T-cell (primary cell): ENCODE data around the gene USP6NL. TPM values are rescaled to one million over a fixed set of nuclear protein-coding genes. Genes with fewer than 3 reads are reported as not detected.
A peak's percentile ranks its signal among the peaks of the same experiment; 100 is the strongest.

ENCODE experiments used
- ATAC-seq, 4 experiments: fragments of 200-7000 bp in 3 of 4; fragments of 150-1000 bp in 1 of 4; cut with Tn5 transposase; replicated peaks in 1 of 4; 1 replicate in 3 of 4; 2 replicates in 1 of 4; pipeline ENCODE4 v1.10.0; 2021; ENCODE audit warnings: moderate library complexity in 3 of 4, mild to moderate bottlenecking in 2 of 4, moderate number of reproducible peaks in 1 of 4
- CTCF ChIA-PET, 2 donors: fragments of 300-600 bp; sonication (Branson Sonifier 250); formaldehyde crosslinking; loops; one replicate each; lab custom pipeline; 2022; ENCODE audit warnings: antibody characterized with exemption in 2 of 2; lab: Charles Lee
- POLR2A ChIA-PET, 2 donors: fragments of 300-600 bp; sonication (Branson Sonifier 250); formaldehyde crosslinking; loops; one replicate each; lab custom pipeline; 2022; ENCODE audit warnings: antibody characterized with exemption in 2 of 2; lab: Charles Lee
- DNase-seq, 35 experiments: peaks; one replicate each; pipeline versions ENCODE4 v3.0.0 to v3.0.0-alpha.2; 2013 to 2023
- H3K27ac ChIP-seq: one replicate; pipeline ENCODE4 v1.5.1; 2013; ENCODE audit warnings: low read length
- H3K27me3 ChIP-seq, 2 experiments: replicated peaks in 1 of 2; 1 replicate in 1 of 2; 2 replicates in 1 of 2; pipeline versions ENCODE4 v1.6.1 to v1.7.0; 2013; ENCODE audit warnings: low read length in 1 of 2, mixed read lengths in 1 of 2; ENCODE audit not compliant: control insufficient read depth in 2 of 2, insufficient read depth in 2 of 2; ENCODE audit errors: extremely low read depth in 1 of 2
- H3K36me3 ChIP-seq, 2 donors: 1 replicate in 1 of 2; 2 replicates in 1 of 2; pipeline versions ENCODE4 v1.6.1 to v1.7.0; 2013; ENCODE audit warnings: low read length in 1 of 2; ENCODE audit not compliant: control insufficient read depth in 2 of 2, insufficient read depth in 1 of 2; ENCODE audit errors: extremely low read depth in 1 of 2
- H3K4me1 ChIP-seq, 2 experiments: 1 replicate in 1 of 2; 2 replicates in 1 of 2; pipeline versions ENCODE4 v1.6.1 to v1.7.0; 2013; ENCODE audit warnings: low read length in 2 of 2, mixed read lengths in 1 of 2; ENCODE audit not compliant: insufficient read depth in 2 of 2, control insufficient read depth in 1 of 2; ENCODE audit errors: extremely low read depth in 1 of 2
- H3K4me3 ChIP-seq, 2 donors: 1 replicate in 1 of 2; 2 replicates in 1 of 2; pipeline versions ENCODE4 v1.5.1 to v1.7.0; 2013; ENCODE audit warnings: mild to moderate bottlenecking in 2 of 2, low read length in 1 of 2, moderate library complexity in 1 of 2; ENCODE audit not compliant: control insufficient read depth in 1 of 2; ENCODE audit errors: extremely low read depth in 1 of 2
- H3K9me3 ChIP-seq: 2 replicates; pipeline ENCODE4 v1.7.0; 2013
- H3K27ac Mint-ChIP-seq, 2 donors: one replicate each; pipeline ENCODE4 v1.8.0; 2020 to 2021; ENCODE audit warnings: mild to moderate bottlenecking in 2 of 2, mixed read lengths in 2 of 2
- H3K27me3 Mint-ChIP-seq, 2 donors: one replicate each; pipeline ENCODE4 v1.8.0; 2021 to 2022; ENCODE audit warnings: mixed read lengths in 2 of 2
- H3K36me3 Mint-ChIP-seq: one replicate; pipeline ENCODE4 v1.8.0; 2021; ENCODE audit warnings: mixed read lengths
- H3K4me1 Mint-ChIP-seq, 3 donors: one replicate each; pipeline ENCODE4 v1.8.0; 2020 to 2022; ENCODE audit warnings: mixed read lengths in 3 of 3, mild to moderate bottlenecking in 1 of 3
- H3K4me3 Mint-ChIP-seq, 3 donors: one replicate each; pipeline ENCODE4 v1.8.0; 2020 to 2022; ENCODE audit warnings: mild to moderate bottlenecking in 3 of 3, mixed read lengths in 3 of 3, moderate library complexity in 3 of 3
- H3K9me3 Mint-ChIP-seq, 3 donors: one replicate each; pipeline ENCODE4 v1.8.0; 2020 to 2022; ENCODE audit warnings: mixed read lengths in 3 of 3
- WGBS: methylation state at CpG from one replicate; pipeline ENCODE4 v1.1.5; 2013; ENCODE audit warnings: missing lambda C conversion rate; ENCODE audit not compliant: insufficient coverage; 5-methylcytosine and 5-hydroxymethylcytosine counted together
- total RNA-seq, 35 experiments: library from RNA in 6 of 35; stranded (reverse) in 6 of 35; fragments of 120-200 nt in 1 of 35; gene quantifications; one replicate each; pipeline versions ENCODE4 v1.2.1 to v1.2.4 and lab custom pipeline; 2013 to 2026

The USP6NL gene
- total RNA-seq, 5 donors from 2014 or later (not counting 1 experiment from before 2014, with no cell fraction given): 3.9 to 7.6 (median 4.6) TPM

DNA sequence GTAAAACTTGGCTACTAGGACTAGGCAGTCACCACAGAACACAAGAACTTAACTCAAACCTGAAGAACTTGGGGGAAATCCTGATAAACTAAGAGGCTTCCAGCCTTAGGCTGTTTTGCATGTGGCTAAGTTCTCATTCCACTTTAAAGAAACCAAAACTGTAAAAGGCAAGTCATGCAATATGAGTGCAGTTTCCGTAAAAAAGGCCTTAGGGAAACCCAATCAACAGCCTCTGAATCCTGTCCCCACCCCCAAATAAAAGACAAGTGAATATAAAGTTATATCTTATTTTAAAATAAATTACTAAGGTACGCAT, 95.1 kb downstream of the USP6NL start:
- Mint-ChIP-seq H3K27ac (no peak overlapping the region), H3K9me3 (no peaks in the 10 kb centered on the region), H3K36me3 (no peaks in the 10 kb centered on the region), H3K4me3 (no peak overlapping the region), H3K27me3 (no peaks in the 10 kb centered on the region), H3K4me1 (peaks cover 4 to 7% (median 4%) of the 10 kb centered on the region in 3 donors)
- Histone ChIP-seq H3K9me3 (no peaks in the 10 kb centered on the region), H3K27ac (no peak overlapping the region), H3K4me3 (no peak overlapping the region), H3K36me3 (no peaks in the 10 kb centered on the region), H3K4me1 (peaks cover 0 to 2% of the 10 kb centered on the region in 2 experiments), H3K27me3 (no peaks in the 10 kb centered on the region)
- ChIA-PET POLR2A (no interaction called here), CTCF (interaction anchor here (1.1 to 3.5 kb wide), 5 partner anchors 126 to 241 kb away, joined by 3 to 25 read pairs (median 18); no protein-coding TSS in a partner anchor)
- ATAC-seq (no peak), DNase-seq (no peak)
- no CpG with 5 or more reads among the region's 2 CpGs for WGBS

DNA sequence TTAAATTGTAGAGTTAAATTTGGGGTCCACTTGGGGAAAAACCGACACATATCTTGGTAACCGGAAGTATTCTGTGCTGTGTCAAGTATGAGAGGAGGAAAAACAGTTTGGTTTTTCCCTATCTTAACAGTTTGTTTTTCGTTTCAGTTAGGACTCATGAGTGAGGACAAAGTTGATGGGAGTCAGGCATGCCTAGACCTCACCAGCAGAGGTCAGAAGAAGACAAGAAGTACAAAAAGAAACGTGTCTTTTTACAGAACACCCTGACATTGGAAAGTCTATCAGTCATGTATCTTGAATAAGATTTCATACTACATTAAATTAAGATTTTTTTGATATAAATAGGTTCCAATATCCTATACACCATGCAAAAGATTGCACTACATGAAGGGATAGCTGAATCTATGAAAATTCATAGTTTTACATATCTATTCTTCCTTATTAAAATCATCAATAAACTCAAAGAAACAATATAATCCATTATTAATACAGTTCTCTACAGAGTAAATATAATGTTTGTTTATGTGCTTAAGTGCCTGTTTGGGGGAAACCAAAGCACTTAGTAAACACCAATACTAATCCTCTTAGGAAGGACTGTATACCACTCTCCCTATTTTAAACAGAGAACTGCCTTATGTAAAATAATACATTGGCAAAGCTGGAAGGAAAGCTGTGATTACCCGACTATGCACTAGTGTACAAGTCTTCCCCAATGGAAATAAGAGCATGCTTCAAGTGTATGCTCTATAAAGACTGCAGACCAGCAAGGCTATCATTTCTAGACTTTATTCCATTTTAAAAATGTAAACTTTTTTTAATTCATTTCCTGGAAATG, 95.6 kb downstream of the USP6NL start:
- H3K27ac Mint-ChIP-seq: no peak overlapping the region
- ATAC-seq (peak; percentile 54 to 71 (median 62)), DNase-seq (peak in 31 of 35 experiments; percentile 8 to 78 (median 35))
- H3K9me3 ChIP-seq: no peaks in the 10 kb centered on the region
- H3K36me3 ChIP-seq: no peaks in the 10 kb centered on the region
- no peaks in the 10 kb centered on the region for H3K27me3 ChIP-seq
- peaks cover 4 to 7% (median 4%) of the 10 kb centered on the region in 3 donors for H3K4me1 Mint-ChIP-seq
- no peak overlapping the region for H3K27ac ChIP-seq
- ChIA-PET CTCF (interaction anchor here (0.6 to 3.5 kb wide), 8 partner anchors 17 to 242 kb away, joined by 3 to 25 read pairs (median 4); no protein-coding TSS in a partner anchor), POLR2A (interaction anchor here in 1 of 2 donors (0.7 kb wide), 1 partner anchor 242 kb away, joined by 4 read pairs; no protein-coding TSS in a partner anchor)
- H3K4me1 ChIP-seq: peaks cover 0 to 2% of the 10 kb centered on the region in 2 experiments
- H3K4me3 Mint-ChIP-seq: no peak overlapping the region
- no peaks in the 10 kb centered on the region for H3K36me3 Mint-ChIP-seq
- no peaks in the 10 kb centered on the region for H3K9me3 Mint-ChIP-seq
- 30% methylated on average over 2 of the region's 5 CpGs for WGBS
- no peak overlapping the region for H3K4me3 ChIP-seq
- no peaks in the 10 kb centered on the region for H3K27me3 Mint-ChIP-seq

DNA sequence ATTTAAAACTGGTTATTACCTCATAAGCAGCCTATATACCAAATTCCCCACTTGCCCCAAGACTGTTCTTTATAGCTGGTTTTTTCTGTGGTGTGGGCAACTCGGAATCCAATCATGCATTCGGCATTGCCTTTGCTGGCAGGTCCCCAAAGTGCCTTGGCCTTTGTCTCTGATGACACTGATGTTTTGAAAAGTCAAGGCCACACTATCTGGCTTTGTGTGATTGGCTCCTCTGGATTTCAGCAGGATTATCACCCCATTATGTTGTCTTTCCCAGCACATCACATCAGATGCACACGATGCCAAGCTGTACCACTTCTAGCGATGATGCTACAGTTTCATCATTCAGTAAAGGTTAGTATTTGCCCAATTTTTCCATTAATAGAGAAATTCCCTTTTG, 97.7 kb downstream of the USP6NL start:
- Histone ChIP-seq H3K4me1 (peaks cover 0 to 2% of the 10 kb centered on the region in 2 experiments), H3K4me3 (no peak overlapping the region), H3K9me3 (no peaks in the 10 kb centered on the region), H3K36me3 (no peaks in the 10 kb centered on the region), H3K27me3 (no peaks in the 10 kb centered on the region), H3K27ac (no peak overlapping the region)
- ATAC-seq (no peak), DNase-seq (no peak)
- H3K9me3 Mint-ChIP-seq: no peaks in the 10 kb centered on the region
- POLR2A ChIA-PET: interaction anchor here in 1 of 2 donors (0.6 kb wide), 1 partner anchor 615 kb away, joined by 3 read pairs; no protein-coding TSS in a partner anchor
- no peak overlapping the region for H3K4me3 Mint-ChIP-seq
- H3K27me3 Mint-ChIP-seq: no peaks in the 10 kb centered on the region
- no peak overlapping the region for H3K27ac Mint-ChIP-seq
- H3K36me3 Mint-ChIP-seq: peaks cover 3% of the 10 kb centered on the region
- CTCF ChIA-PET: interaction anchor here (0.5 to 3.5 kb wide), 6 partner anchors 8 to 244 kb away, joined by 3 to 25 read pairs (median 4); no protein-coding TSS in a partner anchor
- 100% methylated on average over 3 of the region's 4 CpGs for WGBS
- H3K4me1 Mint-ChIP-seq: peaks cover 4 to 7% (median 4%) of the 10 kb centered on the region in 3 donors

DNA sequence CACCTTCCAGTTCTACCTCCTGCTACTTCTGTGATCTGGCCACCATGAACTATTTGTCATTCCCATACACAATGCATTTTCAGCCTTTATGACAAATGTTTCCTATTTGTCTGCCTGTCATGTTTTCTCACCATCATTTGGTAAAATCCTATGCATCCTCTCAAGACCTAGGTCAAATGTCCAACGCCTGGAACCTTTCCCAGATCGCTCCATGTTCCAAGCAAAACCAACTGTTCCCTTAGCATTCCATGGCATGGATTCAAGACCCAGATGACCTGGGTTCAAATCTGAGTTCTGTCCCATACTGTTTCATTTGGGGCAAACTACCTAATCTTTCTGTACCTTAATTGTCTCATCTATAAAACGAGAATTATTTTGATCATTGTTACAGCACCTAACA, 98.9 kb downstream of the USP6NL start:
- Histone ChIP-seq H3K27me3 (no peaks in the 10 kb centered on the region), H3K36me3 (no peaks in the 10 kb centered on the region), H3K4me1 (peaks cover 0 to 2% of the 10 kb centered on the region in 2 experiments), H3K9me3 (no peaks in the 10 kb centered on the region), H3K27ac (no peak overlapping the region), H3K4me3 (no peak overlapping the region)
- DNase-seq (no peak), ATAC-seq (no peak)
- peaks cover 4 to 7% (median 4%) of the 10 kb centered on the region in 3 donors for H3K4me1 Mint-ChIP-seq
- H3K27me3 Mint-ChIP-seq: no peaks in the 10 kb centered on the region
- peaks cover 8% of the 10 kb centered on the region for H3K36me3 Mint-ChIP-seq
- CTCF ChIA-PET: interaction anchor here in 1 of 2 donors (0.5 kb wide), 1 partner anchor 116 kb away, joined by 3 read pairs; no protein-coding TSS in a partner anchor
- WGBS: 67% methylated on average over 2 of the region's 3 CpGs
- POLR2A ChIA-PET: no interaction called here
- no peak overlapping the region for H3K27ac Mint-ChIP-seq
- no peaks in the 10 kb centered on the region for H3K9me3 Mint-ChIP-seq
- no peak overlapping the region for H3K4me3 Mint-ChIP-seq

DNA sequence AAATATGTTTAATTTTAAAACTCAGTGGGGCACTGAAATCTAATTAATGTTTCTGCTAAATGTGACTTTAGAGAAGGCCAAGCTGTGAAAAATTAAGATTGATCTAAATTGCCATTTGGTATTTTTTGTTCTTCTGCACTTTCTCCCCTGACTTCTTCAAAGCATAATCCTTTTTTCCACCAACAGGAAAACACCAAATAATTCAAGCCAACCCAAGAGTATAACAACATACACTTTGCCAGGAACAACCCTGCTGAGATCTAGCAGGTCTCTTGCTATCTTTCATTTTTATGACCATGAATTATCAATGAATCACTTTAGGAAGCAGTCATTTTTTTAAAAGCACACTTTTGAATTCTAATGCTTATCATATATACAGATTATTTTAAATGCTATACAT, 100.1 kb downstream of the USP6NL start:
- Histone ChIP-seq H3K4me3 (no peak overlapping the region), H3K36me3 (no peaks in the 10 kb centered on the region), H3K27ac (no peak overlapping the region), H3K9me3 (no peaks in the 10 kb centered on the region), H3K27me3 (no peaks in the 10 kb centered on the region), H3K4me1 (peaks cover 0 to 2% of the 10 kb centered on the region in 2 experiments)
- Mint-ChIP-seq H3K27me3 (no peaks in the 10 kb centered on the region), H3K36me3 (peaks cover 12% of the 10 kb centered on the region), H3K27ac (no peak overlapping the region), H3K4me1 (peaks cover 4% of the 10 kb centered on the region in 3 donors), H3K9me3 (no peaks in the 10 kb centered on the region), H3K4me3 (no peak overlapping the region)
- no peak for DNase-seq
- ATAC-seq: no peak
- POLR2A ChIA-PET: no interaction called here
- CTCF ChIA-PET: interaction anchor here in 1 of 2 donors (1.2 kb wide), 1 partner anchor 247 kb away, joined by 3 read pairs; no protein-coding TSS in a partner anchor

DNA sequence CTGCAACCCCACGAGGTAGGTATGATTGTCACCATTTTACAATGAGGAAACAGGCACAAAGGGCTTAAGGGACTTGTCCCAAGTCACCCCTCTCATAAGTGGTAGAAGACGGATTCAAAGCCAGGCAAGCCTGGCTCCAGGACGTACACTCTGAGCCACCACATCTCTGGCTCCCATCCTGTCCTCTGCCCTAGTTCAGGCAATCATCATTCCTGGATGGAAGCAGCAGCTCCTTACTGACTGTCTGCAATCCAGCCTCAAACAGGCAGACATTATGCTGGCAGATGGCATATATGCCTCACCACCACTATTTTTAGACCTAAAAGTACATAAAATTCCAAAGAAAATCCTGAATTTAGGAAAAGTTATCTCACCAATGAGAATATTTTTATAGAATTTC, 100.7 kb downstream of the USP6NL start:
- no peak for DNase-seq
- Histone ChIP-seq H3K27me3 (no peaks in the 10 kb centered on the region), H3K9me3 (no peaks in the 10 kb centered on the region), H3K4me3 (no peak overlapping the region), H3K27ac (no peak overlapping the region), H3K36me3 (no peaks in the 10 kb centered on the region), H3K4me1 (no peaks in the 10 kb centered on the region)
- Mint-ChIP-seq H3K27me3 (no peaks in the 10 kb centered on the region), H3K4me3 (no peak overlapping the region), H3K27ac (no peak overlapping the region), H3K4me1 (peaks cover 4% of the 10 kb centered on the region in 3 donors), H3K36me3 (peaks cover 16% of the 10 kb centered on the region), H3K9me3 (no peaks in the 10 kb centered on the region)
- ATAC-seq: no peak
- ChIA-PET POLR2A (interaction anchor here in 1 of 2 donors (0.7 kb wide), 1 partner anchor 78 kb away, joined by 3 read pairs; no protein-coding TSS in a partner anchor), CTCF (no interaction called here)
- 85% methylated on average over 3 of the region's 3 CpGs for WGBS
